Measurements from ENCODE around the gene FKBP7. TPM values are rescaled to one million over a fixed set of nuclear protein-coding genes. Genes with fewer than 3 reads are reported as not detected.
A peak's percentile ranks its signal among the peaks of the same experiment; 100 is the strongest.

FKBP7 gene
- total and polyA plus RNA-seq, 2 of the 13 experiments (the other 11 are each of a cell fraction or from before 2014, with no cell fraction given), result 12.4 to 14.8 TPM

GRCh38 chr2:178506949-178507348, 28.5 kb upstream of the FKBP7 start:
- no TSS peak for BruUV-seq (replicated peaks)
- in situ Hi-C loops (cut with HindIII; ENCODE audit: extremely low pct_ligation_motif_present, low pct_unique_long_range_greater_than_20kb), result no loop called here
- Histone ChIP-seq H3K9ac (ENCODE audit: insufficient read depth, low read depth, low read length) (no peak overlapping the region), H3K4me1 (ENCODE audit: insufficient read depth, low read length) (peaks cover 9% of the 10 kb centered on the region), H3K27ac (ENCODE audit: extremely low read length, insufficient read depth, low read length) (no peak overlapping the region), H3K27me3 (ENCODE audit: control insufficient read depth in 1 of 2, insufficient read depth in 2 of 2, low read length in 2 of 2) (no peaks in the 10 kb centered on the region), H3K36me3 (replicated peaks in 1 of 2; ENCODE audit: control insufficient read depth in 1 of 2, insufficient read depth in 2 of 2, low read length in 2 of 2) (peaks cover 6 to 40% of the 10 kb centered on the region in 2 experiments), H3K79me2 (ENCODE audit: insufficient read depth, low read length) (no peaks in the 10 kb centered on the region), H3K4me3 (replicated peaks in 1 of 3; ENCODE audit: insufficient read depth in 1 of 3, low read depth in 2 of 3, low read length in 3 of 3) (no peak overlapping the region), H3K9me3 (ENCODE audit: low read length) (no peaks in the 10 kb centered on the region), H3K4me2 (ENCODE audit: low read depth, low read length) (no peak overlapping the region), H4K20me1 (ENCODE audit: insufficient read depth, low read length) (no peaks in the 10 kb centered on the region), H2AFZ (ENCODE audit: low read length) (no peak overlapping the region)
- ChIA-PET CTCF (ENCODE audit: low intra/inter-chr PET ratio, low total read pairs) (no interaction called here), POLR2A (interaction anchor here (1.4 kb wide), 1 partner anchor 56 kb away, joined by 5 read pairs; the partner anchor contains the start of genes PJVK and PRKRA)
- TF ChIP-seq MED13 (CRISPR knock-in tag; IDR thresholded peaks at IDR 0.05) (no peak), SCMH1 (CRISPR knock-in tag; IDR thresholded peaks at IDR 0.05; ENCODE audit: borderline replicate concordance) (no peak), KLF6 (CRISPR knock-in tag; IDR thresholded peaks at IDR 0.05) (no peak), KDM6A (CRISPR knock-in tag; IDR thresholded peaks at IDR 0.05; ENCODE audit: low read depth) (no peak), MEF2D (CRISPR knock-in tag; IDR thresholded peaks at IDR 0.05) (no peak), HNRNPK (IDR thresholded peaks at IDR 0.05; ENCODE audit: low read depth, low read length, poor library complexity, severe bottlenecking) (peak; percentile 69), ZNF724P (CRISPR knock-in tag; IDR thresholded peaks at IDR 0.05; ENCODE audit: borderline replicate concordance) (no peak), ZMYM4 (CRISPR knock-in tag; IDR thresholded peaks at IDR 0.05) (no peak), PHF20 (CRISPR knock-in tag; IDR thresholded peaks at IDR 0.05) (no peak), ARID4A (CRISPR knock-in tag; IDR thresholded peaks at IDR 0.05; ENCODE audit: borderline replicate concordance) (no peak), ZNF274 (CRISPR knock-in tag; IDR thresholded peaks at IDR 0.05) (no peak), ZNF383 (CRISPR knock-in tag; IDR thresholded peaks at IDR 0.05; ENCODE audit: borderline replicate concordance) (no peak), GPN1 (CRISPR knock-in tag; IDR thresholded peaks at IDR 0.05; ENCODE audit: borderline replicate concordance) (no peak), TP53 (CRISPR knock-in tag; conservative IDR thresholded peaks at IDR 0.05) (no peak), ZFP37 (CRISPR knock-in tag; IDR thresholded peaks at IDR 0.05; ENCODE audit: borderline replicate concordance) (no peak)
- TF ChIP-seq, protein P1, sequence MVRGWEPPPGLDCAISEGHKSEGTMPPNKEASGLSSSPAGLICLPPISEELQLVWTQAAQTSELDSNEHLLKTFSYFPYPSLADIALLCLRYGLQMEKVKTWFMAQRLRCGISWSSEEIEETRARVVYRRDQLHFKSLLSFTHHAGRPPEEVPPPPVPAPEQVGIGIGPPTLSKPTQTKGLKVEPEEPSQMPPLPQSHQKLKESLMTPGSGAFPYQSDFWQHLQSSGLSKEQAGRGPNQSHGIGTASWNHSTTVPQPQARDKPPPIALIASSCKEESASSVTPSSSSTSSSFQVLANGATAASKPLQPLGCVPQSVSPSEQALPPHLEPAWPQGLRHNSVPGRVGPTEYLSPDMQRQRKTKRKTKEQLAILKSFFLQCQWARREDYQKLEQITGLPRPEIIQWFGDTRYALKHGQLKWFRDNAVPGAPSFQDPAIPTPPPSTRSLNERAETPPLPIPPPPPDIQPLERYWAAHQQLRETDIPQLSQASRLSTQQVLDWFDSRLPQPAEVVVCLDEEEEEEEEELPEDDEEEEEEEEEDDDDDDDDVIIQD (CRISPR knock-in tag; IDR thresholded peaks at IDR 0.05; ENCODE audit: low read depth), result peak; percentile 89; the same call in 1 of the 2 replicates
- TF ChIP-seq, protein P2, sequence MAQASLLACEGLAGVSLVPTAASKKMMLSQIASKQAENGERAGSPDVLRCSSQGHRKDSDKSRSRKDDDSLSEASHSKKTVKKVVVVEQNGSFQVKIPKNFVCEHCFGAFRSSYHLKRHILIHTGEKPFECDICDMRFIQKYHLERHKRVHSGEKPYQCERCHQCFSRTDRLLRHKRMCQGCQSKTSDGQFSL (CRISPR knock-in tag; IDR thresholded peaks at IDR 0.05), result no peak
- ATAC-seq, result no peak
- 86% methylated on average over 1 of the region's 1 CpG for WGBS (ENCODE audit: low lambda C conversion rate)
- FAIRE-seq, result no peak
- no peak for DNase-seq (ENCODE audit: low spot score)
- intact Hi-C loops (cut with micrococcal nuclease; ENCODE audit: unreplicated experiment), result no loop called here
